Upper lobe of left lung (tissue), 4 donors: ENCODE measurements around the gene FARP1.

Experiments
- POLR2A ChIP-seq, 4 donors: fragments of 450-650 bp; IDR thresholded peaks; one replicate each; pipeline ENCODE4 v1.5.1; 2016 to 2017; ENCODE audit warnings: antibody characterized with exemption in 4 of 4, mild to moderate bottlenecking in 2 of 4
- TF ChIP-seq, protein P1 (sequence below), 6 experiments: fragments of 450-650 bp in 4 of 6; fragments of 200-600 bp in 2 of 6; sonication (generic) in 2 of 6; IDR thresholded peaks; one replicate each; pipeline ENCODE4 v1.5.1; 2016 to 2019; ENCODE audit warnings: antibody characterized with exemption in 6 of 6

- TF ChIP-seq, protein P1, sequence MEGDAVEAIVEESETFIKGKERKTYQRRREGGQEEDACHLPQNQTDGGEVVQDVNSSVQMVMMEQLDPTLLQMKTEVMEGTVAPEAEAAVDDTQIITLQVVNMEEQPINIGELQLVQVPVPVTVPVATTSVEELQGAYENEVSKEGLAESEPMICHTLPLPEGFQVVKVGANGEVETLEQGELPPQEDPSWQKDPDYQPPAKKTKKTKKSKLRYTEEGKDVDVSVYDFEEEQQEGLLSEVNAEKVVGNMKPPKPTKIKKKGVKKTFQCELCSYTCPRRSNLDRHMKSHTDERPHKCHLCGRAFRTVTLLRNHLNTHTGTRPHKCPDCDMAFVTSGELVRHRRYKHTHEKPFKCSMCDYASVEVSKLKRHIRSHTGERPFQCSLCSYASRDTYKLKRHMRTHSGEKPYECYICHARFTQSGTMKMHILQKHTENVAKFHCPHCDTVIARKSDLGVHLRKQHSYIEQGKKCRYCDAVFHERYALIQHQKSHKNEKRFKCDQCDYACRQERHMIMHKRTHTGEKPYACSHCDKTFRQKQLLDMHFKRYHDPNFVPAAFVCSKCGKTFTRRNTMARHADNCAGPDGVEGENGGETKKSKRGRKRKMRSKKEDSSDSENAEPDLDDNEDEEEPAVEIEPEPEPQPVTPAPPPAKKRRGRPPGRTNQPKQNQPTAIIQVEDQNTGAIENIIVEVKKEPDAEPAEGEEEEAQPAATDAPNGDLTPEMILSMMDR (IDR thresholded peaks at IDR 0.05): no peak
- TF ChIP-seq POLR2A (IDR thresholded peaks at IDR 0.05): no peak
Measured at GRCh38 chr13:98303858-98304257, 161.0 kb downstream of the FARP1 start.
